IPS-18c (cell line): ENCODE data around the gene CFH.
"Not testable (repeated sequence)": the region's sequence is repeated elsewhere in the genome, so short reads cannot be mapped to it uniquely, and the experiment has no call there.

ENCODE experiments used
- H3K4me3 ChIP-seq: 2 replicates; pipeline ENCODE4 v1.7.0; 2013; ENCODE audit warnings: low read depth, mild to moderate bottlenecking, low read length, moderate library complexity; ENCODE audit not compliant: insufficient read depth
- H3K9me3 ChIP-seq: one replicate; pipeline ENCODE4 v1.6.1; 2013; ENCODE audit warnings: mild to moderate bottlenecking, low read length, moderate library complexity; ENCODE audit not compliant: control insufficient read depth, insufficient read depth

CFH gene

DNA sequence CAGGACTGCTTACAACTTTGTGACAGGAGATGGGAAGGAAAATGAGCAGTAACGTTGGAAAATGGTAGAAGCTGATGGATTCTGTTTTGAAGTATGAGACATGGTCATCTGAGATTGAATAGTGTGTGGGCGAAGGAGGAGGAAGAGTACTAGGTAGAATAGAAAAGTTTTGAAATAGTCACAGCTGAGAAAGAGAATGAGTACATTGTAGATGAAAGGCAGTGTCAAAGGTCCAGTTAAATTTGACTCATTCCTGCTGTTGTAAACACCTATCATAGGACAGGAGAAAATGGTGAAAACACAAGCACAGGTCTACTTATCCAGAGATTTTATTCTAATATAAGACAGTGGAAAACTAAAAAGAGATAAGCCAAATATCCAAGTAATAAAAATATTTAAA is 66.0 kb downstream of the CFH start:
- Histone ChIP-seq H3K4me3 (no peak overlapping the region), H3K9me3 (no peaks in the 10 kb centered on the region)

DNA sequence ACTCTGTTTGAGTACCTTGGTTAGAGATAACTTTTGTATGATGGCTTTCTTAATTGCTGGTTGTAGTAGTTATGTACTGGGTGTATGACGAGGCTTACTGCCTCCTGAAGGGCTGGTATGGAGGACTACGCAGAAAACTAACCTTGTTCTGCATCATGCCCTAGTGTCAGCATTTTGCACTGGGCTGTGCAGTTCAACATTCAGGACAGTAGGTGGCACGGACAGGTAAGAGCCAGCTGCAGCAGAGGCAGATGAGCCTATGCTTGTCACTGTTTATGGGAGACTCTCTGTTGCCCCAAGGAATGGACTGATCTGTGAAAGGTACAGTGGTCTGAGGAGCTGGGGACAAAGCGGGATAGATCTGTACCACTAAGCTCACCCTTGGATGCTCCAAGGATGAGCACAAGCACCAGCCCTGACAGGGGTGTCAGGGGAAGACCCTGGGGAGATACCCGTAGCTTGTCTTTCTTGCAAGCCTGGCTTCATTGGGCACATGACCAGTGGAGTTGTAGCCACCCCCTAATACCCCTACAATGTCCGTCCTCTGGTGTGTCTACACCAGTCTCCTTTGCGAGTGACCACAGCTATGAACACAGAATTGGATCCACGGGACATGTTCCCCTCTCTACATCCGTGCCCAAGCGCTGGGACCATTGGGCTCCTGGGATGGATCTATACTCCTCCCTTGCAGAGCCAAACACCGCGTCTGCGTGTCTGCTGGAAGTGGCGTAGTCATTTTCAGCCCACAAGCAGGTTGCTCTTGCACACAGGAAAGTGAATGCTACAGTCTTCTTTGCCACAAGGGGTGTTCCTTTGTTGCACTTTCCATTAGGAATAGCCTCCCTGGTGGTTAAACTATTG is 71.7 kb downstream of the CFH start:
- Histone ChIP-seq H3K9me3 (no peaks in the 10 kb centered on the region), H3K4me3 (no peak overlapping the region)

- Histone ChIP-seq H3K4me3 (no peak overlapping the region), H3K9me3 (no peaks in the 10 kb centered on the region)
These were observed 80.7 kb downstream of the CFH start for GRCh38 chr1:196732526-196732925.

- Histone ChIP-seq H3K9me3 (no peaks in the 10 kb centered on the region), H3K4me3 (no peak overlapping the region)
These were observed 81.5 kb downstream of the CFH start for GRCh38 chr1:196733091-196733970.

DNA sequence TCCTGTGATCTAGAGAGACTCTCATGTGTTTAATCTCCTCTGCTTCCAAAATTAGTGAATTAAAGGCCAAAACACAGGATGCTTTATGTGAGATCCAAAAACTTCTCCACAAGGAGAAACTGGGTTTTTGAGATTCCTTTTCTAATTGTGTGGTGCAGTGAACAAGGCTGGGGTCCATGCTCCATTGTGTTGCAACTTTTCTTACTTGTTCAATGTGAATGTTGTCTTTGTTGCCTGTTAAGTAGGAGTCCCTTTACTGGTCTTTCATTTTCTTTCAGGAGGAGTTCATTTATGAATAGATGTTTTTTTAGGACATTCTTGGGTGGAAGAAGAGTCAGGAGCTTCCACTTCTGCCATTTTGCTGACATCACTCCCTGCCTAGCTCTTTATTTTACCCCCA is 82.2 kb downstream of the CFH start:
- Histone ChIP-seq H3K4me3 (no peak overlapping the region), H3K9me3 (no peaks in the 10 kb centered on the region)

DNA sequence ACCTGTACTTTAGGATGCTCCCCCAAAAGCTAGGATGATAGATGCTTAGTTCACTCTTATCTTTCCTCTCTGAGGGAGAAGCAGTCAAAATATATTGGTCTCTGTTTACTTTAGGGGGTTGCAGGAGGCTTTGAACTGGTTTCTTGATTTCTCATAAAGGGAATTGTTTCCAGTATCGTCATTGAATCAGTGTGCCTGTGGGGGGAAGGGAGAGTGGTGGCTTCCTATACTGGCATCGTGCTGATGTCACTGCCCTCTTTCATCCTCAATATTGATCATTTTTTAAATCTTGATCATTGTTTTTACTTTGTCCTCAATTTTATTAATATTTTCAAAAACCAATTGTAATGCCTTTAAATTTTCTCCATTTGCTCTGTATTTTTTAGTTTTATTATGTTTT is 82.6 kb downstream of the CFH start:
- Histone ChIP-seq H3K9me3 (no peaks in the 10 kb centered on the region), H3K4me3 (no peak overlapping the region)

GRCh38 chr1:196738730-196739129 is 86.9 kb downstream of the CFH start:
- Histone ChIP-seq H3K4me3 (no peak overlapping the region), H3K9me3 (no peaks in the 10 kb centered on the region)

GRCh38 chr1:196743244-196743643 is 91.4 kb downstream of the CFH start:
- not testable (repeated sequence) for H3K9me3 ChIP-seq, H3K4me3 ChIP-seq

- H3K4me3 ChIP-seq, H3K9me3 ChIP-seq: not testable (repeated sequence)
These were observed 113.3 kb downstream of the CFH start for GRCh38 chr1:196765019-196765740.

DNA sequence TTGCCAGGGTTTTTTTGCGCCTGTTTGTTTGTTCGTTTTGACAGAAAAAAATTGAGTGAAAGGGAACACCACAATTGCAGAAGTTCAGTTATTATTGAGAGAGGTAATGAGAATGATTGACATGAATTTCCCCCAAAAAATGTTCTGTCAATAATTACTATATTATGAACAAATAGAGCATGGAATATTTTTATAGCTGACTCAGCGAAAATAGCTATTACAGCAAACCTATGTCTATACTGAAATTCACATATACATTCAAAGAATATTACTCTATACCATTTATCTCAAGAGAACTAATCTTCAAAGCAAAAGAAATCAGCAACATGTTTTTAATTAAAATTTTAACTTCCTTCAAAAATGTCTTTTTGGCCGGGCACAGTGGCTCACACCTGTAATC is 118.0 kb downstream of the CFH start:
- H3K4me3 ChIP-seq, H3K9me3 ChIP-seq: not testable (repeated sequence)

DNA sequence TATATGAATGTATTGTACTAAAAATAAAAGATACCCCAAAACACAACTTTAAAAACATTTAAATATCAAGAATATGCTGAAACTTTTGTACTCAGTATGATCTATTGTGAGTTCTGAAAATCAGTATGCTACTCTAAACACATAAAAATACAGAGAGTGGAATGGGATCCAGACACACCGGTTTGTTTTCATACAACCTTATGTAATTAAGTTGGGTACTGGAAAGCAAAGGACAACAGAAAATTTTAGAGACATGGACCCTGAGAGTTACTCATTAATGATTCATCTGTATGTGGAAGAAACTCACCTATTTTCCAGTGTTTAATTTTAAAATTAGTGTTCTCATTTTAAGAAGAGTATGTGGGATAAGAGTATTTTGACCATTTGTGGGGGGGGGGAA is 121.9 kb downstream of the CFH start:
- no peak overlapping the region for H3K4me3 ChIP-seq
- no peaks in the 10 kb centered on the region for H3K9me3 ChIP-seq

DNA sequence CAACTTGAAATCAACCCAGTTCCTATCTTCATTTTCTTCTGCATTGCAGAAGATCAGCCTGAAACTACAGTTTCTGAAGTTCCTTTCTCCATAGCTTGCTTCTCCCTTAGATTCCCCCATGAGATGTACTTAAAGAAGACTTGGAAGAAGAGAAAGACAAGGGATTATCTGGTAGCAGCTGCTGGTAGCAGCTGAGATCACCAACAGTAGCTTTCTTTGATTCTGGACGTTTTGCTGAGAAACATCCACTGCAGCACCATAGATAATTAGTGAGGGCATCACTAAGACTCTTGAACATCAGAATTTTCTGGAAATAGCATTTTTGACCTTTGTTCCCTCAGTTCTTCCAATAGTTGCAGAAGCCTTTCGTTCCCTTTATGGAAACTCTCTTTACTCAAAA is 122.3 kb downstream of the CFH start:
- Histone ChIP-seq H3K4me3 (no peak overlapping the region), H3K9me3 (no peaks in the 10 kb centered on the region)

- Histone ChIP-seq H3K4me3 (no peak within 1 kb of the TSS), H3K9me3 (no peaks in the 10 kb centered on the region)
These were observed 122.8 kb downstream of the CFH start, which contains the start of gene CFHR3 for GRCh38 chr1:196774603-196775002. CFHR3 (plus strand) TSS chr1:196774840; CDS start chr1:196774887, 47 bp downstream.

GRCh38 chr1:196777603-196778002 is 125.8 kb downstream of the CFH start:
- Histone ChIP-seq H3K4me3 (no peak overlapping the region), H3K9me3 (no peaks in the 10 kb centered on the region)

DNA sequence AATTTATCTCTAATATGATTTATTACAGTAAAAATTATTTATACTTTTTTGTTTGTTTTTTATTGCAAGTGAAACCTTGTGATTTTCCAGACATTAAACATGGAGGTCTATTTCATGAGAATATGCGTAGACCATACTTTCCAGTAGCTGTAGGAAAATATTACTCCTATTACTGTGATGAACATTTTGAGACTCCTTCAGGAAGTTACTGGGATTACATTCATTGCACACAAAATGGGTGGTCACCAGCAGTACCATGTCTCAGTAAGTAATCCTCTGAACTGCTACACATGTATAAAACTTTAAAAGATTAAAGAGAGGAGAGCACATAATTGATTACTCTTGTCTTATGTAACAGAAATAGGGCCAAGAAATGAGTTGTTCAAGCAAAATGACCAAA is 127.2 kb downstream of the CFH start:
- Histone ChIP-seq H3K9me3 (no peaks in the 10 kb centered on the region), H3K4me3 (no peak overlapping the region)

GRCh38 chr1:196791252-196791651 is 139.4 kb downstream of the CFH start:
- H3K9me3 ChIP-seq, H3K4me3 ChIP-seq: not testable (repeated sequence)

GRCh38 chr1:196794103-196794502 is 142.3 kb downstream of the CFH start:
- not testable (repeated sequence) for H3K9me3 ChIP-seq, H3K4me3 ChIP-seq
